SK-N-SH treated with all-trans-retinoic acid at 6 μM for 48 hours (cell line): ENCODE results near the gene ALK.

Experiments used
- ATAC-seq: fragments of 200-7000 bp; cut with Tn5 transposase; 3 replicates; pipeline ENCODE4 v1.9.1; 2020; ENCODE audit warnings: mild to moderate bottlenecking, moderate library complexity
- ARNTL ChIP-seq: fragments of 450-650 bp; formaldehyde crosslinking; IDR thresholded peaks from 2 replicates; pipeline ENCODE4 v1.5.0; 2020; ENCODE audit warnings: low read depth, mild to moderate bottlenecking, moderate library complexity, borderline replicate concordance
- BACH2 ChIP-seq: fragments of 250-450 bp; sonication (Bioruptor Pico); IDR thresholded peaks from 2 replicates; pipeline ENCODE4 v1.9.0; 2021; ENCODE audit warnings: mild to moderate bottlenecking, borderline replicate concordance
- ESRRG ChIP-seq: fragments of 250-450 bp; sonication (Bioruptor Pico); IDR thresholded peaks from 2 replicates; pipeline ENCODE4 v1.6.1; 2021; ENCODE audit warnings: mild to moderate bottlenecking
- GLIS3 ChIP-seq: fragments of 250-450 bp; sonication (Bioruptor Pico); IDR thresholded peaks from 2 replicates; pipeline ENCODE4 v1.5.0; 2020; ENCODE audit warnings: mild to moderate bottlenecking, moderate library complexity
- ISL1 ChIP-seq: fragments of 250-450 bp; sonication (Bioruptor Pico); IDR thresholded peaks from 2 replicates; pipeline ENCODE4 v2.1.2; 2022; ENCODE audit warnings: mild to moderate bottlenecking, moderate library complexity
- OSR1 ChIP-seq: fragments of 250-450 bp; sonication (Bioruptor Pico); IDR thresholded peaks from 2 replicates; pipeline ENCODE4 v1.8.0; 2022; ENCODE audit warnings: moderate library complexity, mild to moderate bottlenecking, inconsistent platforms
- PPARA ChIP-seq: fragments of 250-450 bp; sonication (Bioruptor Pico); IDR thresholded peaks from 2 replicates; pipeline ENCODE4 v1.5.0; 2020; ENCODE audit warnings: mild to moderate bottlenecking, borderline replicate concordance
- RARB ChIP-seq: fragments of 250-450 bp; sonication (Bioruptor Pico); IDR thresholded peaks from 2 replicates; pipeline ENCODE4 v1.8.0; 2021; ENCODE audit warnings: mild to moderate bottlenecking, moderate library complexity
- SNAI2 ChIP-seq: fragments of 250-450 bp; sonication (Bioruptor Pico); IDR thresholded peaks from 2 replicates; pipeline ENCODE4 v1.5.0; 2020; ENCODE audit warnings: mild to moderate bottlenecking, moderate library complexity
- TOX ChIP-seq: fragments of 250-450 bp; sonication (Bioruptor Pico); IDR thresholded peaks from 2 replicates; pipeline ENCODE4 v1.8.0; 2021; ENCODE audit warnings: mild to moderate bottlenecking, moderate library complexity, borderline replicate concordance
- ZC3H10 ChIP-seq: fragments of 250-450 bp; sonication (Bioruptor Pico); IDR thresholded peaks from 2 replicates; pipeline ENCODE4 v1.5.1; 2021; ENCODE audit warnings: mild to moderate bottlenecking, moderate library complexity
- ZFP3 ChIP-seq: fragments of 250-450 bp; sonication (Bioruptor Pico); IDR thresholded peaks from 2 replicates; pipeline ENCODE4 v1.5.0; 2020; ENCODE audit warnings: mild to moderate bottlenecking, moderate library complexity
- ZFP30 ChIP-seq: fragments of 450-650 bp; formaldehyde crosslinking; IDR thresholded peaks from 2 replicates; pipeline ENCODE4 v1.5.0; 2022; ENCODE audit warnings: mild to moderate bottlenecking, moderate library complexity
- ZNF565 ChIP-seq: fragments of 450-650 bp; formaldehyde crosslinking; conservative IDR thresholded peaks from 2 replicates; pipeline ENCODE4 v1.5.0; 2020; ENCODE audit warnings: low read depth, mild to moderate bottlenecking, moderate library complexity
- ZNF70 ChIP-seq: fragments of 450-650 bp; formaldehyde crosslinking; IDR thresholded peaks from 2 replicates; pipeline ENCODE4 v1.5.0; 2020; ENCODE audit warnings: mild to moderate bottlenecking, moderate library complexity
- ZNF8 ChIP-seq: fragments of 450-650 bp; formaldehyde crosslinking; IDR thresholded peaks from 2 replicates; pipeline ENCODE4 v1.5.0; 2020; ENCODE audit warnings: mild to moderate bottlenecking, moderate library complexity
- TF ChIP-seq, protein P1 (sequence below): fragments of 250-450 bp; sonication (Bioruptor Pico); IDR thresholded peaks from 2 replicates; pipeline ENCODE4 v1.5.1; 2021; ENCODE audit warnings: mild to moderate bottlenecking, moderate library complexity
- TF ChIP-seq, protein P2 (sequence below): fragments of 250-450 bp; sonication (Bioruptor Pico); IDR thresholded peaks from 2 replicates; pipeline ENCODE4 v1.8.0; 2020; ENCODE audit warnings: mild to moderate bottlenecking, moderate library complexity, borderline replicate concordance
- TF ChIP-seq, protein P3 (sequence below): fragments of 250-450 bp; sonication (Bioruptor Pico); IDR thresholded peaks from 2 replicates; pipeline ENCODE4 v1.5.0; 2020; ENCODE audit warnings: mild to moderate bottlenecking, moderate library complexity
- TF ChIP-seq, protein P4 (sequence below): fragments of 250-450 bp; sonication (Bioruptor Pico); IDR thresholded peaks from 2 replicates; pipeline ENCODE4 v1.8.0; 2021; ENCODE audit warnings: low read depth, mild to moderate bottlenecking, moderate library complexity, borderline replicate concordance
- TF ChIP-seq, protein P5 (sequence below): fragments of 250-450 bp; sonication (Bioruptor Pico); IDR thresholded peaks from 2 replicates; pipeline ENCODE4 v1.5.1; 2020; ENCODE audit warnings: low read depth, mild to moderate bottlenecking, moderate library complexity

ALK gene

DNA sequence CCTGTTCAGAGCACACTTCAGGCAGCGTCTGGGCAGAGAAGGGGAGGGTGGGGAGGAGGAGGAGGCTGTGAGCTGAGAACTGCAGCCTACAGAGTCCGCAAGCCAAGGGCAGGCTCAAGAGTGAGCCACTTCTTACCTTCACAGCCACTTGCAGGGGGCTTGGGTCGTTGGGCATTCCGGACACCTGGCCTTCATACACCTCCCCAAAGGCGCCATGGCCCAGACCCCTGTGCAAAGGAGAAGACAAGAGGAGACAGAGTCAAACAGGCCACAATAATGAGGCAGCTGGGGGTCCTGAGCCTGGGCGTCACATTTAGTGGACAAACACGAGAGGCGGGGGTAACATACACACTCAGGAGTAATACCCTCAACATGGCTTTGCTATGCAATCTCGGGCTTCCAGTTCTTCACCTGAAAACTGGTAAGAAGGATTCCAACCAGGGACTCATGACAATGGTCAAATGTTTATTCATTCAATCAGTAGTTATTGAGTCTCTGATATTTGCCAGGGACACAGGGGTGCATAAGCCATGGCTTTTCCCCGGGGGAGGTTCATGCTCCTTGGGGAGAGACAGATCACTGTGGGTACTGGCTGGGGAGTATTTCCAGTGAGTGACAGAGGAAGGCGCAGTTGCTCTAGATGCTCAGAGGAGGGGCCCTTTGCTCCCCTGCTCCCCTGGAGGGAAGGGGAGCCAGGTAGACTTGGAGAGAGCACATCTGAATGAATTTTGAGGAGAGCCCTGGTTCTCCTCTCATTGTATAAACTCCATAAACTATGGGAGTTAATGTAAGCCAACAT lies 698.8 kb downstream of the ALK start:
- ATAC-seq, result no peak
- no peak for TF ChIP-seq RARB (CRISPR knock-in tag)
- no peak for TF ChIP-seq SNAI2
- TF ChIP-seq PPARA (CRISPR knock-in tag), result no peak
- TF ChIP-seq, protein P1, sequence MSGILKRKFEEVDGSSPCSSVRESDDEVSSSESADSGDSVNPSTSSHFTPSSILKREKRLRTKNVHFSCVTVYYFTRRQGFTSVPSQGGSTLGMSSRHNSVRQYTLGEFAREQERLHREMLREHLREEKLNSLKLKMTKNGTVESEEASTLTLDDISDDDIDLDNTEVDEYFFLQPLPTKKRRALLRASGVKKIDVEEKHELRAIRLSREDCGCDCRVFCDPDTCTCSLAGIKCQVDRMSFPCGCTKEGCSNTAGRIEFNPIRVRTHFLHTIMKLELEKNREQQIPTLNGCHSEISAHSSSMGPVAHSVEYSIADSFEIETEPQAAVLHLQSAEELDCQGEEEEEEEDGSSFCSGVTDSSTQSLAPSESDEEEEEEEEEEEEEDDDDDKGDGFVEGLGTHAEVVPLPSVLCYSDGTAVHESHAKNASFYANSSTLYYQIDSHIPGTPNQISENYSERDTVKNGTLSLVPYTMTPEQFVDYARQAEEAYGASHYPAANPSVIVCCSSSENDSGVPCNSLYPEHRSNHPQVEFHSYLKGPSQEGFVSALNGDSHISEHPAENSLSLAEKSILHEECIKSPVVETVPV (CRISPR knock-in tag), result no peak
- TF ChIP-seq ISL1 (CRISPR knock-in tag), result no peak
- TF ChIP-seq ESRRG, result no peak
- TF ChIP-seq, protein P2, sequence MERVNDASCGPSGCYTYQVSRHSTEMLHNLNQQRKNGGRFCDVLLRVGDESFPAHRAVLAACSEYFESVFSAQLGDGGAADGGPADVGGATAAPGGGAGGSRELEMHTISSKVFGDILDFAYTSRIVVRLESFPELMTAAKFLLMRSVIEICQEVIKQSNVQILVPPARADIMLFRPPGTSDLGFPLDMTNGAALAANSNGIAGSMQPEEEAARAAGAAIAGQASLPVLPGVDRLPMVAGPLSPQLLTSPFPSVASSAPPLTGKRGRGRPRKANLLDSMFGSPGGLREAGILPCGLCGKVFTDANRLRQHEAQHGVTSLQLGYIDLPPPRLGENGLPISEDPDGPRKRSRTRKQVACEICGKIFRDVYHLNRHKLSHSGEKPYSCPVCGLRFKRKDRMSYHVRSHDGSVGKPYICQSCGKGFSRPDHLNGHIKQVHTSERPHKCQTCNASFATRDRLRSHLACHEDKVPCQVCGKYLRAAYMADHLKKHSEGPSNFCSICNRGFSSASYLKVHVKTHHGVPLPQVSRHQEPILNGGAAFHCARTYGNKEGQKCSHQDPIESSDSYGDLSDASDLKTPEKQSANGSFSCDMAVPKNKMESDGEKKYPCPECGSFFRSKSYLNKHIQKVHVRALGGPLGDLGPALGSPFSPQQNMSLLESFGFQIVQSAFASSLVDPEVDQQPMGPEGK (CRISPR knock-in tag), result no peak
- TF ChIP-seq OSR1, result no peak
- TF ChIP-seq ZFP30 (CRISPR knock-in tag), result no peak
- TF ChIP-seq, protein P3, sequence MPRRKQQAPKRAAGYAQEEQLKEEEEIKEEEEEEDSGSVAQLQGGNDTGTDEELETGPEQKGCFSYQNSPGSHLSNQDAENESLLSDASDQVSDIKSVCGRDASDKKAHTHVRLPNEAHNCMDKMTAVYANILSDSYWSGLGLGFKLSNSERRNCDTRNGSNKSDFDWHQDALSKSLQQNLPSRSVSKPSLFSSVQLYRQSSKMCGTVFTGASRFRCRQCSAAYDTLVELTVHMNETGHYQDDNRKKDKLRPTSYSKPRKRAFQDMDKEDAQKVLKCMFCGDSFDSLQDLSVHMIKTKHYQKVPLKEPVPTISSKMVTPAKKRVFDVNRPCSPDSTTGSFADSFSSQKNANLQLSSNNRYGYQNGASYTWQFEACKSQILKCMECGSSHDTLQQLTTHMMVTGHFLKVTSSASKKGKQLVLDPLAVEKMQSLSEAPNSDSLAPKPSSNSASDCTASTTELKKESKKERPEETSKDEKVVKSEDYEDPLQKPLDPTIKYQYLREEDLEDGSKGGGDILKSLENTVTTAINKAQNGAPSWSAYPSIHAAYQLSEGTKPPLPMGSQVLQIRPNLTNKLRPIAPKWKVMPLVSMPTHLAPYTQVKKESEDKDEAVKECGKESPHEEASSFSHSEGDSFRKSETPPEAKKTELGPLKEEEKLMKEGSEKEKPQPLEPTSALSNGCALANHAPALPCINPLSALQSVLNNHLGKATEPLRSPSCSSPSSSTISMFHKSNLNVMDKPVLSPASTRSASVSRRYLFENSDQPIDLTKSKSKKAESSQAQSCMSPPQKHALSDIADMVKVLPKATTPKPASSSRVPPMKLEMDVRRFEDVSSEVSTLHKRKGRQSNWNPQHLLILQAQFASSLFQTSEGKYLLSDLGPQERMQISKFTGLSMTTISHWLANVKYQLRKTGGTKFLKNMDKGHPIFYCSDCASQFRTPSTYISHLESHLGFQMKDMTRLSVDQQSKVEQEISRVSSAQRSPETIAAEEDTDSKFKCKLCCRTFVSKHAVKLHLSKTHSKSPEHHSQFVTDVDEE (CRISPR knock-in tag), result no peak
- no peak for TF ChIP-seq ARNTL (CRISPR knock-in tag)
- TF ChIP-seq ZNF565, result no peak
- no peak for TF ChIP-seq BACH2 (CRISPR knock-in tag)
- TF ChIP-seq TOX (CRISPR knock-in tag), result no peak
- TF ChIP-seq, protein P4, sequence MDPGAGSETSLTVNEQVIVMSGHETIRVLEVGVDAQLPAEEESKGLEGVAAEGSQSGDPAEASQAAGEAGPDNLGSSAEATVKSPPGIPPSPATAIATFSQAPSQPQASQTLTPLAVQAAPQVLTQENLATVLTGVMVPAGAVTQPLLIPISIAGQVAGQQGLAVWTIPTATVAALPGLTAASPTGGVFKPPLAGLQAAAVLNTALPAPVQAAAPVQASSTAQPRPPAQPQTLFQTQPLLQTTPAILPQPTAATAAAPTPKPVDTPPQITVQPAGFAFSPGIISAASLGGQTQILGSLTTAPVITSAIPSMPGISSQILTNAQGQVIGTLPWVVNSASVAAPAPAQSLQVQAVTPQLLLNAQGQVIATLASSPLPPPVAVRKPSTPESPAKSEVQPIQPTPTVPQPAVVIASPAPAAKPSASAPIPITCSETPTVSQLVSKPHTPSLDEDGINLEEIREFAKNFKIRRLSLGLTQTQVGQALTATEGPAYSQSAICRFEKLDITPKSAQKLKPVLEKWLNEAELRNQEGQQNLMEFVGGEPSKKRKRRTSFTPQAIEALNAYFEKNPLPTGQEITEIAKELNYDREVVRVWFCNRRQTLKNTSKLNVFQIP, result no peak

DNA sequence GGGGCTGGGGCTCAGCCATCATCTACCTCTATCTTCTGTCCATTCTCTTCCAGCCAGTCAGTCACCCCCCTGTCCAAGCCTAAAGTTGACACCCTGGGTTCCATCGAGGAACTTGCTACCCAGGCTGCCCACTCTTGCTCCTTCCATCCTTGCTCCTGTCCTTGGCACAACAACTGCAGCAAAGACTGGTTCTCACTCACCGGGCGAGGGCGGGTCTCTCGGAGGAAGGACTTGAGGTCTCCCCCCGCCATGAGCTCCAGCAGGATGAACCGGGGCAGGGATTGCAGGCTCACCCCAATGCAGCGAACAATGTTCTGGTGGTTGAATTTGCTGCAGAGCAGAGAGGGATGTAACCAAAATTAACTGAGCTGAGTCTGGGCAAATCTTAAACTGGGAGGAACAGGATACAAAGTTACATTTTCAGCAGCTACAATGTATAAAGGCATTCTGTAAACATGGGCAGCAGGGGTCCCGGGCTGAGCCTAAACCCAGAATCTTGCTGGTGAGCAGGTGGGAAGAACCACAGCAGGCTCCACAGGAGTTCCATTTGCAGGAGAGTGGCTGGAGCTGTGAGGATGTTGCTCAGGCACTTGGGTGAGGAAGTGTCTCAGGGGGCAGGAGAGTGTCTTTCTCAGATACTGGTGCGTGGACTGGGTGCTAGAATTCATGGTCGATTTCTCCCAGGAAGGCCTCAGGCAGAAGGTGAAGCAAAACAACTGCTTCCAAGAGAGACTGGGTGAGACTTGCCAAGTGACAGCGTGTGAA lies 700.7 kb downstream of the ALK start:
- no peak for ATAC-seq
- TF ChIP-seq, protein P3 (CRISPR knock-in tag), result no peak
- no peak for TF ChIP-seq ZNF565
- no peak for TF ChIP-seq ZNF70 (CRISPR knock-in tag)
- TF ChIP-seq, protein P2 (CRISPR knock-in tag), result no peak
- no peak for TF ChIP-seq ARNTL (CRISPR knock-in tag)
- no peak for TF ChIP-seq BACH2 (CRISPR knock-in tag)
- TF ChIP-seq TOX (CRISPR knock-in tag), result no peak
- TF ChIP-seq ZC3H10 (CRISPR knock-in tag), result no peak
- TF ChIP-seq, protein P5, sequence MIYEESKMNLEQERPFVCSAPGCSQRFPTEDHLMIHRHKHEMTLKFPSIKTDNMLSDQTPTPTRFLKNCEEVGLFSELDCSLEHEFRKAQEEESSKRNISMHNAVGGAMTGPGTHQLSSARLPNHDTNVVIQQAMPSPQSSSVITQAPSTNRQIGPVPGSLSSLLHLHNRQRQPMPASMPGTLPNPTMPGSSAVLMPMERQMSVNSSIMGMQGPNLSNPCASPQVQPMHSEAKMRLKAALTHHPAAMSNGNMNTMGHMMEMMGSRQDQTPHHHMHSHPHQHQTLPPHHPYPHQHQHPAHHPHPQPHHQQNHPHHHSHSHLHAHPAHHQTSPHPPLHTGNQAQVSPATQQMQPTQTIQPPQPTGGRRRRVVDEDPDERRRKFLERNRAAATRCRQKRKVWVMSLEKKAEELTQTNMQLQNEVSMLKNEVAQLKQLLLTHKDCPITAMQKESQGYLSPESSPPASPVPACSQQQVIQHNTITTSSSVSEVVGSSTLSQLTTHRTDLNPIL (CRISPR knock-in tag), result no peak
- TF ChIP-seq, protein P1 (CRISPR knock-in tag), result no peak
- no peak for TF ChIP-seq OSR1
- no peak for TF ChIP-seq ESRRG
- no peak for TF ChIP-seq RARB (CRISPR knock-in tag)
- TF ChIP-seq ZFP3 (CRISPR knock-in tag), result no peak
- TF ChIP-seq GLIS3 (CRISPR knock-in tag), result no peak
- TF ChIP-seq ZNF8 (CRISPR knock-in tag), result no peak
- no peak for TF ChIP-seq PPARA (CRISPR knock-in tag)
- TF ChIP-seq ZFP30 (CRISPR knock-in tag), result no peak
